COLO829 (cell line): ENCODE results near the gene SMG7.

ENCODE experiments used
- DNase-seq: peaks from one replicate; pipeline ENCODE4 v3.0.0; 2012; ENCODE audit warnings: low spot score

The SMG7 gene

GRCh38 chr1:183562701-183563100, 90.4 kb downstream of the SMG7 start:
- no peak for DNase-seq

- no peak for DNase-seq
Measured at GRCh38 chr1:183565261-183565660, 93.0 kb downstream of the SMG7 start.

DNA sequence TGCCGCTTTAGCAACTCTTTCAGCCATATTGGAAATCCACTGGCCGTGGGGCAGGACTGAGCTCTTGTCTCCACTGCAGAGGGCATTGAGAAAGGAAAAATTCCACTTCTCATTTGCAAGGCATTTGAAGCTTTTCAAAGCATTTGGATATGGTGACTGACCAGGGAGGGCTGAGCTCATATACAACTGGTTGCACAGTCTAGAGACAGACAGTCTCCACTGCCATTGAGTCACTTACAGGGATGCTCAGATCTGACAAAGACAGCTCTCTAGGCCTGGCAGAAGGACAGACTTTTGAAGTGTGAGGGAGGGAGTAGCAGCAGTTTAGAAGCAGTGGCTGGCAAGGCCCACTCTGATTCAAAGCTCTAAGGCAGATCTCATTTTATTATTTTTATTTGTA, 93.7 kb downstream of the SMG7 start:
- no peak for DNase-seq

DNA sequence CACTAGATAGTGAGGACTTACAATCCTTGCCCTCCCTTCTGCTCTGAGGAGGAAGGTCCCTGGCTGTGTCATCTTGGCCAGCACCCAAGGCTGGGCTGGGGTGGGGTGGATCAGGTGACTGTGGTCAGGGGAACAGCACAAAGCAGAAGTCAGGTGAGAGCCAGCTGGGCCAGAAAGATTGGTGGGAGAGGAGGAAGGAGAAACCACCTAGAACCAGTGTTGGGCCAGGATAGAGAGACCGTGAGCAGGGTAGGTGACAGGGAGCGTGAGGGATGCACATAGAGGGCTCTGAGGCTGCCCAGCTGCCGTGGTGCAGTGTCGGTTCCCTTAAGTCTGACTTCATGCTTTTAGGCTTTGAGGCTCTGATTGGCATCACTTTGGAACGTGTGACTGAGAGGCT, 95.3 kb downstream of the SMG7 start:
- no peak for DNase-seq

DNA sequence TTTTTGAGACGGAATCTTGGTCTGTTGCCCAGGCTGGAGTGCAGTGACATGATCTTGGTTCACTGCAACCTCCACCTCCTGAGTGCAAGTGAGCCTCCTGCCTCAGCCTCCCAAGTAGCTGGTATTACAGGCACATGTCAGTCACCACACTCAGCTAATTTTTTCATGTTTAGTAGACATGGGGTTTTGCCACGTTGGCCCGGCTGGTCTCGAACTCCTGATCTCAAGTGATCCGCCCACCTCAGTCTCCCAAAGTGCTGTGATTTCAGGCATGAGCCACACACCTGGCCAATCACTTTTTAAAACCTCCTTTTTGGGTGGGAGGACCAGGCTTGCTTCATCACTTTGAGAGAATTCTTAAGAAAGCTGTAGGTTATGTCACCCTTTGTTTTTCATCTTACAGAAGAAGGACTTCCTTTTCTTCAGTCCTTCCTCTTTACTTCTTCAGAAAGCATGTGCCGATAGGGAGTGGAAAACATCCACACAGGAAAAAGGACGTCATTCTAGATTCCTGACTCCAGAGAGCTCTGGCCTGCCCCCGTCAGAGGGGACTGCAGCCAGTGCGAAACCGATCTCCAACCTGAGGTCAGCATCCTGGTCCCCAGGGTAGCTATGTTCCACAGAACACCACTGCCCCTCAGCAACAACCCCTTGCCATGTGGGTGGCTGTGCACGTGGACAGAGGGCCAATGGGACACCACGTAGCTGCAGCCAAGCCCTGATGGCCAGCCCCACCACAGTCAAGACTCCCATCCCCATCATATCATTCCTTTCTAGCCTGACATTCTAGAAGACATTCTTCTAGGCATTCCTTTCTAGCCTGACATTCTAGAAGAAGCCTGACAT, 96.1 kb downstream of the SMG7 start:
- no peak for DNase-seq

DNA sequence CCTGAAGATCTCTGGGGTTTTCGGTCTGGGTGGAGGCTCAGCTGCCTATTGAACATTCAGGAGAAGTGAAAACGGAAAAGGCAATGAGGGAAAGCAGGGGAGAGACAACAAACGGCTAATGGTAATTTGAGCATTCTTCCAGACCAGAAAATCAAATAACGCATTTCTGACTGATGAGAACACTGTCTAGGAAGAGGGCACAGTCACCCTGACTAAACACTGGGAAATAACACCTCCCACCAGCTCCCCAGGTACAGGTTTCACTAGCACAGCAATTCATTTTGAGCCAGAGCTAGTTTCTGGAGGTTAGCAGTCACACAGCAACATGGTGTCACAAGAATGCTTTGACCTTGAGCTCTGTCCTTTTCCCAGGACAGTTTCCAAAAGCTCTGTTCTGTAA, 96.8 kb downstream of the SMG7 start:
- no peak for DNase-seq

DNA sequence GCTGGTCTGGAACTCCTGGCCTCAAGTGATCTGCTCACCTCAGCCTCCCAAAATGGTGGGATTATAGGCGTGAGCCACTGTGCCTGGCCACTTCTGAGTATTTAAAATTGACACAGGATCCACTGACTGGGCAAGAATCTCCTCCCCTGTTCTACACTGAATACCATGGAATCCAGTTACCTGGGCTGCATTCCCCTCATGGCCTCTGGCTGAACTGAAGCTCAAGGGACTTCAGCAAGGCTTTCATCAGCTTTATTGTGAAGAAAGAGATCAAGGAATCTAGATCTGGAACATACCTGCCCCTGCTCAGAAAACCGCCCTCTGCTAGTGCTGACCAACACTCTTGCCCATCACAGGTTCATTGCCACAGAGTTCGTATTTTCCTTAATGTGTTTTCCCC, 97.5 kb downstream of the SMG7 start:
- no peak for DNase-seq

- DNase-seq: no peak
Measured at GRCh38 chr1:183570451-183570850, 98.2 kb downstream of the SMG7 start.

- DNase-seq: no peak
Measured at GRCh38 chr1:183571678-183572268, 99.5 kb downstream of the SMG7 start.

GRCh38 chr1:183572721-183573120, 100.4 kb downstream of the SMG7 start:
- no peak for DNase-seq

GRCh38 chr1:183575606-183576005, 103.3 kb downstream of the SMG7 start:
- DNase-seq: no peak

GRCh38 chr1:183576537-183576936, 104.2 kb downstream of the SMG7 start:
- no peak for DNase-seq

- no peak for DNase-seq
Measured at GRCh38 chr1:183577897-183578465, 105.7 kb downstream of the SMG7 start.

- DNase-seq: no peak
Measured at GRCh38 chr1:183578856-183579255, 106.6 kb downstream of the SMG7 start.

- DNase-seq: no peak
Measured at GRCh38 chr1:183580281-183580682, 108.0 kb downstream of the SMG7 start.

DNA sequence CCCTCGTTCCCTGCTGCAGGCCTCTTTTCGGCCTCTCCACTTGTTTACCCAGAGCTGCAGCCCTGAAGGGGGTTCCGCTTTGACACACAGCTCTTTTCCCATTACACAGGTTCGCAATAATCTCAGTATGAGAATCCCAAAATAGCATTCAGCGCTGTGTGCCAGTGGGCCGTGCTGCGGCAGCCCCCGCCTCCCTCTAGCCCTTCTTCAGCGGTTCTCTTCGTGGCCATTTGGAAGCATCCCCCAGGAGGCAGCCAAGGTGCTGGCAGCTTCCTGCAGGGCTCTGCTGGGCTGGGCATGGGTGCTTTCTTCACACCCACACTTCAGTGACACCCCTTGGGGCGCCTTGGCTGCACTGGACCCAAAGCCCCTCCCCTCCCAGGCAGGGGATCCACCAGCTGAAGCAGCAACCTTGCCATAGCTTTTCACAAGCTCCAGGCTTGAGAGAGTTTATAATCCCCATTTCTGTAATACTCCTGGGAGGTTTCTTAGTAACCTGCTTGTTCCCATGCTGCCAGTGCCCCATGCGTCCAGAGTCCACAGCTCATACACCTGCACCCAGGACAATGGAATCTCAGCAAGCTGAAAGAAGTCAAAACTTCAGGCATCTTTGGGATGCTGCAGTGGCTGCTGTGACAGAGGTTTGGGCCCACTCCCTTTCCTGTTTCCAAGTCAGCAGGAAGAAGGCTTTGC, 109.9 kb downstream of the SMG7 start:
- DNase-seq: no peak

DNA sequence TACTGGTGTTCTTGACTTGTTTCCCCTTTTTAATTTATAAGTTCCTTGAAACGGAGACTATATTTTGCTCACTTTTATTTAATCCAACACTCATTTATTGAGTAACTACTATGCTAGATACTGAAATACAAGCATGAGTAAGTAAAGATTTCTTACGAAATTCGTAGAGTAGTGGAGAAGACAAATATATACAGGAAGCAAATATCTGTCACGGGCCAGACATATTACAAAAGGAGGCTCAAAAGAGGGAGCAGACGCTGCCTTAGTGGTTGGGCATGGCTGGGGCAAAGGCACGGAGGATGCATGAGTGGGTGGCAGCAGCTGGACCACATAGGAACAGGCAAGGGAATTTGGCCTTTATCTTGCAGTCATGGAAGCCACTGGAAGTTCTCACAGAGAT, 111.2 kb downstream of the SMG7 start:
- no peak for DNase-seq

DNA sequence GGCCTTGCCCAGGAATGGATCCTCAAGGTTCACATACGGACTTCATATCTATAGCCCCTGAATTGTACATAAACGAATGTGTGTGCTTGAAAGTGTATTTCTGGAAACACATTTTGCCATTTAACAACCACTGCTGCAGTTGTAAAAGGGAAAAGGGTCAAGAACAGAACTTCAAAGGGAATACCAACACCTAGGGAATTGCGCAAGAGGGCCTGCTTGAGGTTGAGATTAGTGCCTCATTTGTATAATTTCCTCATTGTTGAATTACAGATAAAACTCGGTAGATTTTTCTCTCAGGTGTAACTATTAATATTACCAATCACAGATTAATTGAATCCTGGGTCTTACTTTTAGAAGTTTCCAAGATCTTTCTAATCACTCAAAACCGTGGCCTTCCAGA, 111.8 kb downstream of the SMG7 start:
- DNase-seq: no peak

- no peak for DNase-seq
Measured at GRCh38 chr1:183585038-183585437, 112.7 kb downstream of the SMG7 start.

DNA sequence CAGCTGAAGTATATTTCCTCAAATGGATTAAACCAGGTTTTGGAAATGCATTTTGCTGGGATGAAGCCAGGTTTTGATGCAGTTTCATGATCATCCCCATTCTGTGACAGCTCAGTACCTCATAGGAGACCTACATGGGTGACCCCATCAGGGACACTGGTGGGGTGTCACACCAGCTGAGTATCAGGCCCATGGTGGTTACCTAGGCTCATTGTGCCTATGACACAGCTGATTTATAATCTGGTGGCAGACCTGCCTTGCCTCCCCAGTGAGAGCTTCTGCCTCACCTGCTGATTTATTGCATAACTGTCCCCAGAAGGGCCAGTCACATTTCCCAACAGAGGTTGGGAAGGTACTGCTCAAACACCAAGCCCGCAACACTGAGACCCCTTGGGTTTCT, 114.2 kb downstream of the SMG7 start:
- DNase-seq: no peak

GRCh38 chr1:183586926-183587325, 114.6 kb downstream of the SMG7 start:
- no peak for DNase-seq

DNA sequence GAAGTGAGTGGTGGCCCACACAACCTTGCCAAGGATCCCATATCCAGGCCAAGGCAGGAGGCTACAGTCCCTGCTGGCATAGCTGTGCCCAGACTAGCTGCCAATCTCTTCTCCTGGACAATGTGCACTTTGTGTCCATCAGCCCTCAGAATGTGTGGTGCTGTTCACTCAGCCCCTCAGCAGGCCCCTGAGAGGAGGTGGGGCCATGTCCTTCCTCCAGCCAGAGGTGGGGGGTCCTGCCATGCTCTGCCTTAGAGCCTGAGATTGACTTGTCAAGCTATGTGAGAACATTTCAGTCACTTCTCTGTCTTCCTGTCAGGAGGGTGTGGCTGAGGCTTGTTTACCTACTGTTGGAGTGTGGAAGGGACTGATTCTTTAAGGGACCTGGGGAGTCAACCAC, 116.5 kb downstream of the SMG7 start:
- no peak for DNase-seq

GRCh38 chr1:183589384-183589783, 117.1 kb downstream of the SMG7 start:
- DNase-seq: no peak
